Activated effector memory CD4-positive, alpha-beta T cell treated with Interleukin-2 at 50 U/mL for 16 hours (primary cell): ENCODE data around the gene SPINK4.

ENCODE experiments used
- DNase-seq: peaks from one replicate; pipeline ENCODE4 v3.0.0-alpha.2; 2020

SPINK4 gene

DNA sequence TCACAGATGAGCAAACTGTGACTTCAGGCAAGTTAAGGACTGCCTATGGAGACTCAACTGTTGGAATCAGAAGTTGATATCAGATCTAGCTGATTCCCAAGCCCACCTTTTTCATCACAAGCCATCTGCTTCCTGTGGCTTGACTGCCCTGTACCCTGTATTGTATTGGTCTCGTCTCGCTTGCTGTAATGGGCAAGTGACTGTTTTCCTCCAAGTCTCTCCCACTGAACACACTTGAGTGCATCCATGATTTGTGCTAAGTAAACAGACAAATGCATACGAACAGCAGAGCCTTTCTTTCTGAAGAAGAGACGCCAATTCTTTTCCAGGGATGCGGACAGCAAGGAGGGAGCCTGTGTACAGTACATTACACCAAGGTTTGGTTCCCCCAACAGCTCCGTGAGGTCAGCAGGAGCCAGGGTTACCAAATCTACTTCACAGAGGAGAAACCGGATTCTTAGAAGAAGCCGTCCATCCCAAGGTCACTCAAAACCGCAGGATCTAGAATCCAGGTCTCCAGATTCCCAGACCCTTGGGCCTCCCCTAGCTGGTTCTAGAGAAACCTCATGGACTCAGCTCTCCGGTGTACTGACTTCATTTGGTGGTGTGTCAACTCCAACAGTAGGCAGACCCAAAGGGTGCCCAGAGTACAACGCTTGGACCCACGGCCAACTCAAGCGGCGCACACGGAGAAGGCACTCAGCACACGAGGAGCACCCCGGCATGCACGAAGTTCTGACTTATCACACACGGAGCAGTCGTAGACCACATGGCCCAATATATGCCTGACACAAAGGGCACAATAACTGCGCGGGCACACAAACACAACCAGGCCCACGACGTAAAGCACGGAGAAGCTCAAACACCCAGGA lies 23.4 kb downstream of the SPINK4 start:
- DNase-seq, result no peak

DNA sequence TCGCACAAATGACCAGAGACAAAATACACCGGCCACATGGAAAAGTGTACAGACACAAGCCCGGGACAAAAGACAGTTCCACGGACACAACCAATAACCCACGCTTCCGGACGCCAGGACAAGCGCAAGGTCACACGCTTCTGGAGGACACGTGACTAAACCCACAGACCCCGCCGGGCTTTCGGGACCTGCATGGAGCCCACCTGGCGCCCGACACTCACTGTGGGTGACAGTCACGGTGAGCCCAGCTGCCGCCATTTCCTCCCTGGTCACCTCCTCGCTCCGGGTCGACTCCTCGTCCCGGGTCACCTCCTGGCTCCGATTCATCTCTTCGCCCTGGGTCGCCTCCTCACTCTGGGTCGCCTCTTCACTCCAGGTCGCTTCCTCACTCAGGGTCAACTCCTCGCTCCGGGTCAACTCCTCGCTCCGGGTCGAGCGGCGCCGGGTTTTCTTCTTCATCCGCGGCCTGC lies 24.1 kb downstream of the SPINK4 start:
- peak; percentile 13 for DNase-seq

DNA sequence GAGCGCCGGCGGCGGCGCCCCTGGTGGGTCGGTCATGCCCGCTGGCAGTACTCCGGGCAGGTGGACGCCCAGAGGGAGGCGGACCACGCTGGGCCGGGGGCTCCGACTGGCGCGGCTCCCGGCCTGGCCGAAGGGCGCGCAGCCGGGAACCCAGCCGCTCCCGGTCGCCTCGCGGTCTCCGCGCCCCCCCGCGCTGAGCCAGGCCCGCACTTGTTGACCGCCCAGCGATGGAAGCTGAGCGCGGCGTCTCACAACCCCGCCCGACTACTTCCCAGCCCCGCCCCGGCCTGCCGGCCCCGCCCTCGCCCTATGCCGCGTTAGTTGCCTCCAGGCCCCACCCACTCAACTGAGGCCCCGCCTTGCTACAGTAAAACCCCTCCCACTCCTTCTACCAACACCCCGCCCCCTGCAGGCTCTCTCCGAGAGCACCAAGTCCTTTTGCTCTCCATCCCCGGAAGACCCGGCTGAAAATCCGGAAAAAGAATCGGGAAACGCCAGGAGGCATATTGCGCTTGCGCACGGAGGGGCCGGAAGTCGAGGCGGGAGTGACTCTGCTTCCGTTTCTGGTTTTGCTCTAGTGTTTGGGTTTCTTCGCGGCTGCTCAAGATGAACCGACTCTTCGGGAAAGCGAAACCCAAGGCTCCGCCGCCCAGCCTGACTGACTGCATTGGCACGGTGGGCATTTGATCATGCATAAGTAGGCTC lies 24.7 kb downstream of the SPINK4 start, which contains the start of the genes BAG1 and CHMP5:
Gene BAG1 (minus strand): TSS at position 236 of the 705 bp plus-strand sequence.
Gene CHMP5 (plus strand): TSS at position 577 of the 705 bp plus-strand sequence. CDS start 30 bp downstream, at position 607.
- peak; percentile 100 for DNase-seq

DNA sequence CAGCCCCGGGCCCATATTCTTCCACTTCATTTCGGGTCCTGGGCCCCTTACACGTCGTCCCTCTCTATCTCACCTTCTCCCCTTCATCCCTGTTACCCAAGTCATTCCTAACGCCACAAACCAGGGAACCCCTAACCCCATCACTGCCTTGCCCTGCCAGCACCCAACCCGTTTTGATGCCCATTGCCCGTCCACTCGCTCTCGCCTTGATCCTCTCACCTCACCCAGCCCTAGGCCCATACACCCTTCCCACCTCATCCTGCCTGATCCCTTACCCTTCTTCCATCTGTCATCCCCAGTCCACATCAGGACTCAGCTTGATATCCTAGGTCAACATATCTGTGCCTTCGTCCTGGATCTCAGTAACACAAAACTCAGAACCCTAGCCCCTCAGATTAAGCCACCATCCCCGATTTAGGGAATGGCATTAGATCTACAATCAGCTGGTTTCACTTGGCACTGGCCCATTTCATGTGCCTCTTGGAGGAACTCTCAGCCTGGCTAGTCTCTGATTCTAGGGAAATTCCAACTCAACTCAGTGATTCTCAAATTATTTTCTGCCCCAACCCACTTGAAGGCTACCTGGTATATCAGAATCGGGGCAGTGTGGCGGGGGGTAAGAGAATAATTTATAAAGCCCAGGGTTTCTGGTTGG lies 25.4 kb downstream of the SPINK4 start:
- no peak for DNase-seq

DNA sequence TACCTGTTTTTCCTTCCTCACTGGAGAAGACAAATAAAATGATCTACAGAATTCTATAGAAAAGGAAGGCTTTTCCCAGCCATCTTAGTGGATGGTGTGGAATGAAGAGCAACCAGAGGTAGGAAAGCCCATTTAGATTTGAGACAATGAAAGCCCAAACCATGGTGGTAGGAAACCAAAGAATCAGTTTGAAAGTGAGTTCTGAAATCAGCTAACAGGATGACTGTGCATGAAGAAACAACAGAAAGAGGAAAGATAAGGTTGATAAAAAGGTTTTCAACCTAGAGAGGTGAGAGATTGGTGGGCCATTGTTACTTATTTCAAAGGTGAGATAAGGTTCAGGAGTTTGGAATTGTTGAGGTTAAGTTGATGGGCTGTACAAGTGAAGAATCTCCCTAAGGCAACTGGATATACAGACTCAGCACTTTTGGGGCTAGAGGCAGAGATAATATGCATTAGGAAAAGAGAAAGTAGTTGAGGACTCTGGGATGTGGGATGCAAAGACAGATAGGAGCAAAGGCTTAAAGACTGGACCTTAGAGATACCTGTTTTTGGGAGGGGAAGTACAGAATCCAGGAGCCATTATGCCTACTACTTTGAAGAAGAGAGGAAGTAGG lies 27.3 kb downstream of the SPINK4 start:
- no peak for DNase-seq

DNA sequence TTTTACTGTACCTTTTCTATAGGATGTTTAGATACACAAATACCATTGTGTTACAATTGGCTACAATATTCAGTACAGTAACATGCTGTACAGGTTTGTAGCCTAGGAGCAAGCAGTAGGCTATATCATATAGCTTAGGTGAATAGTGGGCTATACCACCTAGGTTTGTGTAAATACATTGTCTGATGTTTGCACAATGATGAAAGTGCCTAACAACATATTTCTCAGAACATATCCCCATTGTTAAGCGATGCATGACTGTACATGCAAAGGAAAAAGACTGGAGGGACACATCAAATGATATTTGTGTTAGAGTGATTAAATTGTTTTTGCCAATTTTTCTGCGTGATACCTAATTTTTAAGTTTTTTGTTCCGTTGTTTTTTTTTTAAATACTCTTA lies 30.2 kb downstream of the SPINK4 start:
- no peak for DNase-seq

DNA sequence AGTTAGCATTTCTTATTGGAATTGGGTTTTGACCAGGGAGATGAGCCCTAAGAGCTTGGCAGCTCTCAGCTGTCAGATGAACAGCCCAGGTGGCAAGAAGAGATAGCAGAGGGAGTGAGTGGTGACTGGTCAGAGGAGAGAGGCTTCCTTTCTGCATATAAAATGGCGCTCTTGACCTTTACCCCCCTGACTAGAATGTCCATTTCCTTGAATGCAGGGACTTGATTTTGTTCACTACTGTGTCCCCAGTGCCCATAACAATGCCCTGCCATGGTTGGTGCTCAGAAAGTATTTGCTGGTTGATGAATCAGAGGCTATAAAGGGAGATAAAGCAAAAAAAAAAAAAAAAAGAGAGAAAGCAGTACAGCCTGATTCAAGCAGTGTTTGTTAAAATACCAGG lies 32.1 kb downstream of the SPINK4 start:
- DNase-seq, result no peak

DNA sequence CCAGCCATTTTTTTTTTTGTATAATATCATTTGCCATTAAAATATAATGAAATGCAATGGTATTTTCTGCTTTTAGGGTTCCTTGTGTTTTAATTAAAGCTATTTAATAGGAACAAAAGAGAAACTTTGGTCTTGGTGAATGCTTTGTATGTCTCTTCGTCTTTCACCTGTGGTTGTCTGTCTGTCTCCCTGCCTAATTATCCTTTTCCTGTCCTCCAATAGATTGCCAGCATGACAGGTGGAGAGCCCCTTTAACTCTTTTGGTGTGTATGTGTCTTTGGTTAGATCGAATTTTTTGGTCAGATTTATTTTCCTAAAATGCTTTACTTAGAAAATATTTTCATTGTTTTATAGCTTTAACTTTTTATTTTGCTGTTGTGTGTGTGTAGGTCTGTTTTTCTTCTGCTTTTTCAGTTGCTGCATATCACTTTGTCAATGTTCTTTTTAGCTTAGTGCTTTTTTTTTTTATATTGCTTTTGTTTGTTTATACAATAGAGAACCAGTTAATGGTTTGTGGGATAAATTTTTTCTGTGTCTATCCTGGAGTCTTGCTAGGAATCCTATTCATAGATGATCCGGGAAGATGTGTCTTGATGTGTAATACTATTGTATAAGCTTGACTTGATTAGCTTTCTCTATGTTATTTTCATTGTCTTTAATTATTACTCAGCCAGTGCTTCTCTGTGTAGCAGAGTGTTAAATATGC lies 33.5 kb downstream of the SPINK4 start:
- no peak for DNase-seq

DNA sequence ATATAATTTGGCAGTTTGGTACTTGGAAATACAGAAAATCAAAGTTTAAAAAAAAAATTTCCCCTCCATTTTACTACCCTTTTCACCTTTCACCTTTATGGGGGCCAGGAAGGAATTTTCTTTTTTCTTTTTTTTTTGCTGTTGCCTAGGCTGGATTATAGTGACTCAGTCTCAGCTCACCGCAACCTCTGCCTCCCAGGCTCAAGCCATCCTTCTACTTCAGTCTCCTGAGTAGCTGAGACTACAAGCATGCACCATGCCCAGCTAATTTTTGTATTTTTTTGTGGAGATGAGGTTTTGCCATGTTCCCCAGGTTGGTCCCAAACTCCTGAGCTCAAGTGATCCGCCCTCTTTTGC lies 34.0 kb downstream of the SPINK4 start:
- no peak for DNase-seq

DNA sequence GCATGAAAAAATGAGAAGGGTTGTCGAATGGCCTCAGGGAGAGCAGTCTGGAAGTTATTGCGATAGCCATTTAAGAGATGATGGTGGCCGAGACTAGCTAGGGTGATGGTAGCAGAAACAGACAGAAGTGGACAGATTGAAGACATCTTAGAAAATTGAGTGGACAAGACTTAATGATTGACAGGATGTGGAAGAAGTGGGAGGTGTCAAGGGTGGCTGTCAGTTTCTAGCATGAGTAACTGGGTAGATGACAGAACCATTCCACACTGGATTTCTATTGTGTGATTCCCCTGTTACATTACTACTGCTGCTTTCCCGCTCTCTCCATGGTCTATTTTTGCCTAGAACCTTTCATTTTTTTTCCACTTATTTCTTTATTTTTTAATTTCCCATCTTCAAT lies 37.5 kb downstream of the SPINK4 start:
- no peak for DNase-seq

DNA sequence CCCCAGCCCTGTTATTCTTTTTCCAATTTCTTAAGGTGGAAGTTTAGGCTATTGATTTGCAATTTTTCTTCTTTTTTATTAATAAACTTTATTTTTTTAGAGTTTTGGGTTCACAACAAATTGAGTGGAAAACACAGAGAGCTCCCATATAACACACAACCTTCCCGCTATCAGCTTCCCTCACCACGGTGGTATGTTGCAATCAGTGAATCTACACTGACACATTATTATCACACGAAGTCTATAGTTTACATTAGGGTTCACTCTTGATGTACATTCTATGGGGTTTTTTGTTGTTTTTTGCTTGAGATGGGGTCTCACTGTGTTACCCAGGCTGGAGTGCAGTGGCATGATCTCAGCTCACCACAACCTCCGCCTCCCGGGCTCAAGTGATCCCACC lies 45.5 kb downstream of the SPINK4 start:
- DNase-seq, result no peak

DNA sequence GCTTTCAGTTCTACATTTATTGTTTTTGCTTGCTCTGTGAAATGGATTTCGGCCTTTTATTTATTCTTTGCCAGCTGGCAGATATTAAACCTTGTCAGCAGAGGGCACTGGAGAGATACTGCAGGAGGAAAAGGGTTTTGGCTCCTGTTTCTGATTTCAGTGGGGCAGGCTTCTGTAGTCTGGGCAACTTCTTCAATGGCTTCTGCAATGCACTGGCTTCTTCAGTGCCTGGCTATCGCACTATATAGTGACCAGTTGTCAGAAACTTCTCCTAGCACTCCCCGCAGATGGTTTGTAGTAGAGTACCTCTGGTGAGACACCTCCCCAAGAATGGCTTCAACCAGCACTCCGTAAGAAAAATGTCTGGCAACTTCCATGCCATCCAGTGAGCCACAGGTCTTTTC lies 47.1 kb downstream of the SPINK4 start:
- DNase-seq, result peak; percentile 16

DNA sequence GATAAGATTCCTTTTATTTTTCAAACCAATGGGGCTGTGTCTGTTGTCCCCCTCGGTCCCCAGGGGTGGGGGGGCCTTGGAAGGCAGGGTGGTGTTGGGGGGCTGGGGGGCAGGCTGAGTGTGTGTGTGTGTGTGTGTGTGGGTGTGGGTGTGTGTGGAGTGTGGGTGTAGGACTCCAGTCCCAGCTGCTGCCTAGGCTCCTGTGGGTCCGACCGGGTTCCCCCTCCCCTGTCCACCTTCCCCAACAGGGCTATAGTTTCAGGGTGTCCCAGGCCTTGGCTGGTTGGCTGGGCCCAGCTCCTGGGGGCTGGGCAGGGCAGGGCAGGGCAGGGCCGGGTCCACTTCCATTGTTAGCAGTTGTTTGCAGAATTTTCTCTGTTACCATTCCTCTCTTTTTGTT lies 48.3 kb downstream of the SPINK4 start:
- no peak for DNase-seq

DNA sequence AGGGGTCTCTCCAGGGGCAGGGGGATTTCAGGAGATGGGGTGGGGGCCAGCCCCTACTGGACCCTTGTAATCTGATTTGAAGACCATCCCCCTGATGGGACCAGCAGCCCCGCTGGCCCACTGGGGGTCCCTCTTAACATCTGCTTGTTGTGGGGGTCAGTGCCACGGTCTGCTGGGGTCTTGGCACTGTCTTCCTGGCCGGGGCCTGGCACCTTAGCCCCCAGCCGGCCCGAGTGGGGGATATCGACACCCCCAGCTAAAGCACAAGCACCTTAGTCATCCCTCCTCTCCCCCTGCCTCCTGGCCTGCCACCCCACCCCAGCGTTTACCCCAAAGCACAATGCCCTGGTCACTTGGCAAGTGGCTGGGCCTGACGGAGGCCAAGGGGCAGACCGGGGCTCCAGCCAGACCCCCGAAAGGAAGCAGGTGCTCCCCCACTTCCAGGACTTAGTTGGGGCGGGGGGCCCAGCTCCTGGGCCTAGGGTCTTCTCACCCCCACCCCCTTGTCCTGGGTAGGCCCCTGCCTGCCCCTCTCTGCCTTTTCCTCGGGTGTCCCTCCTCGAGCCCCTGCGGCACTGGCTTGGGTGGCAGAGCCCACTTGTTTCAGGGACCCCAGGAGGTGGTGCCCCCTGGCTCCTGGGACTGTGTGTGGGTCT lies 49.0 kb downstream of the SPINK4 start:
- no peak for DNase-seq

DNA sequence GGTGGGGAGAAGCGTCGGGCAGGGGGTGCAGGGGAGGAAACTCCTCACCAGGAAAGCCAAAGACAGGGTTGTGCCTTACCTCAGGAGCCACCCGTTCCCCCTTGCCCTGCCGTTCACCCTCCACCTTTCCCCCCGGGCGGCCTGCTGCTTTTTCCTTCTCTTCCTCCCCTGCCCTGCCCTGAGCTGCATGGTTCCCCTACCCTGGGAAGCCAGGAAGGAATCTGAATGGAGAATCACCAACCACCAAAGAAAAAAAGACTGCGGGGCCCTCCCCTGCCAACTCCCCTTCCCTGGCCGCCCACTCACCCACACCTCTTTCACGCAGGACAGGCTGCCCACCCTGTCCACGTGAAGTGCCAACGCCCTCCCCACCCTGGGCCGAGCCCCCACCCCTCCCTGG lies 49.5 kb downstream of the SPINK4 start:
- peak; percentile 13 for DNase-seq

DNA sequence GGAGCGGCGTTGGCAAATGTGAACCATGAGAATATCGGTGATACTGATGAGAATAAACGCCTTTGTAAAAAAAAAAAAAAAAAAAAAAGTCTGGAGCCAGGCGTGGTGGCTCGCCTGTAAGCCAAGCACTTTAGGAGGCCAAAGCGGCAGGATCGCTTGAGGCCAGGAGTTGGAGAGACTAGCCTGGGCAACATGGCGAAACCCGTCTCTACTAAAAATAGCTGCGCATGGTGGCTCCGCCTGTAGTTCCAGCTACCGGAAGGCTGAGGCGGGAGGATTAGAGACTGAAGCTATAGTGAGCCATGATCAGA lies 49.9 kb downstream of the SPINK4 start:
- no peak for DNase-seq

DNA sequence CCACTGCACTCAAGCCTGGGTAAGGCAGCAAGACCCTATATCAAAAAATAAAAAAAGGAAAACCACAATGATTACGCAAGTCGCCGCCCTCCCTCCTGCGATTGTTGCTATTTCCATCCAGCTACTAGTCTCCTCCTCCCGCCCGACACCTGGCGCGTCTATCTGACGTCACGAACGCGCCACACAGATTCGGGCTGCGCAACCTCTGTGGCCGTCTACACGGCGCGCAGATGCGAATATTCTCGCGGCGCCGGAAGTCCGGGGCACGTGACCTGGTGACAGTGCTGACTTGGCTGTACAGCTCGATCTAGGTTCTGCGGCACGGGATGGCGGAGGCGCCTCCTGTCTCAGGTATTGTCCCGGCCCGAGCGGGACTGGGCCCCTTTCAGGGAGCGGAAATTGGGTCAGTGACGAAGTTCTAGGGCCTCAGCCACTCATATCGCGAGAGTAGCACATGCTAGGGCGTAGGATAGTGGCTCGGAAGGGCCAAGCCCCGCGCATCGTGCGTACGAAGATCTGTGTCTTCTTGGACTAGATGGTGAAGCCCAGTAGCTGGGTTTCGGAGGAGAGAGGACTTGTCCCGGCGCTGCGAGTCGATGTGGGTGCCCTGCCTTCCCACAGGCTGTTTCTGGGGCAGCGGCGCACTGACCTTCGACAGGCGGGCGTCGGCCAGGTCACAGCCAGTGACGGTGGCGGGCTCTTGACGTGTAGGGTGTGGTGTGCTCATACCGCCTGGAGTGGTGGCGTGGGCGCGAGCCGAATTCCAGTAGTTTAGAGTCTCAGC lies 50.5 kb downstream of the SPINK4 start, which contains the start of gene NFX1:
Gene NFX1 (plus strand): TSS at position 270 of the 784 bp plus-strand sequence. CDS start 57 bp downstream, at position 327.
- DNase-seq, result peak; percentile 98

DNA sequence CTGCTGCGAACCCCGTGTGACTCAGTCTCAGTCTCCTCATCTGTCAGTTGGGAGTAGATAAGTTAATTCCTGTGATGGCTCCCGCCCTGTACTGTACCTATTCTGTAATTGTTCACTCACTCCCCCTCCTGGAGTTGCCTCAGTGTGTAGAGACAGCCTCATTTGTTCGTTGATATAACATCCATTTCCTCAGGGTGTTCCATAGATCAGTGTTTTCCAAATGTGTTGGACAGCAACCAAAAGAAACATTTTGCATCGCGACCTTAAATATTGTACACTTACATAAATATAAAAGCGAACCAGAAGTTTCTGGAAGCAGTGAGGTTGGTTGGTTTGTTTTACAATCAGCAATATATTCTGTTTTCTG lies 51.0 kb downstream of the SPINK4 start:
- no peak for DNase-seq

DNA sequence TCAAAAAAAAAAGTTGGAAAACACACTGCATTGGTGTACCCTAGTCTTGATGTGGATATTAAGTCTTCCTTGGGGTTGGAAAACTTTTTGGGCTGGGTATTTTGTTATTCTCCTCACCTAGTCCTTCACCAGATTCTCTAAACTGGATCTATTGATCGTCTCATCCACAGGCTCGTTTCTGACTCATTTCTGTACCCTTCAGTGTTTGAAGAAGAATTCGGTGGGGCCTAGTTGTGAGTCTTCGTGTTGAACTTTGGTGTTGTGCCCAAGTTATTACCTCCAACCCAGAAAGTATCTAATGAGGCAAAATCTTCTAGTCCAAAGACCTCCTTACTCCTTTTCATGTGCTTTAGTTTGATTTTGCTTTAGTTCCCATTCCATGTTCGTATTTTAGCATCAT lies 51.9 kb downstream of the SPINK4 start:
- DNase-seq, result no peak

DNA sequence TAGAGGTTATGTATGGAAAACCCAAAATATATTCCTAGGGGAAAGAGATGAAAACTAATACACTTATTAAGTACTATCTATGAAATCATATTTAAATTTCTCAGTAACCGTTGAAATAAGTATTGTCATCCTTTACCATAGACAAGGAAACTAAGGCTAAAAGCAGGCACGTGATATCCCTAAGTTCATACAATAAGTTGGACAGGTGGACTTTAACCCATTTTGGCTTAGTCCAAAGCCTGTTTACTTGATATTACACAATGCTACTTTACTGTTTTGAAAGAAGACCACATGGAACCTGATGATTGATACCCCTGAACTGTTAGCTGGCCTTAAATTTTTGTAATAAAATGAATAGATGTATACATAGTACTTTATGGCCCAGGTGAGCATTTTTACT lies 53.8 kb downstream of the SPINK4 start:
- DNase-seq, result no peak
